Body of pancreas (tissue), 4 donors: Measurements from ENCODE around the gene HDAC11. TPM values are rescaled to one million over a fixed set of nuclear protein-coding genes. Genes with fewer than 3 reads are reported as not detected.
"Not testable (repeated sequence)": the region's sequence is repeated elsewhere in the genome, so short reads cannot be mapped to it uniquely, and the experiment has no call there.

Source experiments
- ATAC-seq: fragments of 150-250 bp; one replicate; pipeline ENCODE4 v1.9.1; 2016
- DNase-seq, 4 donors: peaks; one replicate each; pipeline ENCODE4 v3.0.0-alpha.2; 2019
- H3K27ac ChIP-seq, 4 donors: fragments of 200-600 bp; sonication (generic); 1 replicate in 3 of 4; 2 replicates in 1 of 4; pipeline versions ENCODE4 v1.5.1 to v1.6.1; 2016 to 2019; ENCODE audit warnings: mild to moderate bottlenecking in 1 of 4, mixed read lengths in 1 of 4, moderate library complexity in 1 of 4
- H3K27me3 ChIP-seq, 2 donors: fragments of 200-600 bp; sonication (generic); one replicate each; pipeline ENCODE4 v1.6.0; 2016; ENCODE audit warnings: mild to moderate bottlenecking in 1 of 2
- H3K36me3 ChIP-seq, 2 donors: fragments of 200-600 bp; sonication (generic); replicated peaks in 1 of 2; 2 replicates each; pipeline ENCODE4 v1.5.1; 2016; ENCODE audit warnings: low read depth in 2 of 2; ENCODE audit not compliant: insufficient read depth in 1 of 2
- H3K4me1 ChIP-seq: fragments of 200-600 bp; sonication (generic); one replicate; pipeline ENCODE4 v1.6.0; 2016
- H3K4me3 ChIP-seq, 2 donors: fragments of 200-600 bp; sonication (generic); 1 replicate in 1 of 2; 2 replicates in 1 of 2; pipeline ENCODE4 v1.5.1; 2016 to 2019
- H3K9me3 ChIP-seq, 3 donors: fragments of 200-600 bp; sonication (generic); 1 replicate in 2 of 3; 2 replicates in 1 of 3; pipeline ENCODE4 v1.5.1; 2016
- POLR2A ChIP-seq, 3 donors: fragments of 450-650 bp; IDR thresholded peaks; one replicate each; pipeline ENCODE4 v1.6.1; 2016; ENCODE audit warnings: antibody characterized with exemption in 3 of 3, mild to moderate bottlenecking in 2 of 3
- WGBS, 2 donors: methylation state at CpG; one replicate each; pipeline ENCODE4 v1.1.5; 2017; 5-methylcytosine and 5-hydroxymethylcytosine counted together
- intact Hi-C: fragments of 100-400 bp; cut with DNase I; formaldehyde crosslinking; loops from one replicate; pipeline ENCODE4 v1.15.1; 2023
- total RNA-seq, 2 donors: library from RNA; depleted of rRNA; stranded (reverse); fragments of >200 nt; gene quantifications; one replicate each; pipeline ENCODE4 v1.1.0, GENCODE V29; 2016
- TF ChIP-seq, protein P1 (sequence below), 7 experiments: fragments of 450-650 bp in 4 of 7; fragments of 200-600 bp in 3 of 7; sonication (generic) in 3 of 7; IDR thresholded peaks; one replicate each; pipeline ENCODE4 v1.5.1; 2016 to 2019; ENCODE audit warnings: antibody characterized with exemption in 7 of 7

HDAC11 gene
- total RNA-seq, 2 donors from 2014 or later = 13.8 to 45.4 TPM

DNA sequence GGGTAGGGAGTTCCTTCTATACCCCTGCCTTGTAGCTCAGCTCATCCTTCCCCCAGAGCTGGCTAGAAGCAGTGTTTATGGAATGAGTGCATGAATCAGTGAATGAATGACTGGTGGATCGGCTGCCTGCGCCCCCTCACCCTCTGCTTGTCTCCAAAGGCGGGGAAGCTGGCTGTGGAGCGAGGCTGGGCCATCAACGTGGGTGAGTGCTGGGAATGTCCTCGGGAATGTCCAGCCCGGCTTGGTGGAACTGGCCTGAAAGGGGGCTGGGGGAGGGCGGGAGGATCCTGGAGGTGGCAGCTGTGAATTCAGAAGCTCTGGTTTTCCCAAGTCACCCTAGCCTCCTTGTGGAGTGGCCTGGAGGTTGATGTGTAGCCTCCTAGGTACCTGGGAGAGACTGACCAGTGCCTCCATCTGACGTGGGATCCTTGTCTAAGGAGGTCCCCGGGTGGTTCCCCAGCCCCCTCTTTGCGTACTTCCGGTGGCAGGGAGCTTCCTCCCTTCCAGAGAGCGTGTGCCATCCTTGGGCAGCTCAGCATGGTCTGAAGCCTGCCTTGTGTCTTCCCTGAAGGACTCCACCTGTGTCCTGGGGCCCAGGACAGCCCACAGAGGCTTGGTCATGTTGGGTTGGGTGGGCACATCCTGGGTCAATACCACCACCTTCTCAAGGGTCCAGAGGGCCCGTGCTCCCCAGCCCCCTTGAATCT lies 18.4 kb downstream of the HDAC11 start:
- Histone ChIP-seq H3K4me1 (peaks cover 8% of the 10 kb centered on the region), H3K27ac (no peak overlapping the region), H3K27me3 (no peaks in the 10 kb centered on the region), H3K36me3 (peaks cover 0 to 1% of the 10 kb centered on the region in 2 donors), H3K4me3 (no peak overlapping the region), H3K9me3 (no peaks in the 10 kb centered on the region)
- no peak for ATAC-seq
- TF ChIP-seq POLR2A (IDR thresholded peaks at IDR 0.05) = no peak
- TF ChIP-seq, protein P1, sequence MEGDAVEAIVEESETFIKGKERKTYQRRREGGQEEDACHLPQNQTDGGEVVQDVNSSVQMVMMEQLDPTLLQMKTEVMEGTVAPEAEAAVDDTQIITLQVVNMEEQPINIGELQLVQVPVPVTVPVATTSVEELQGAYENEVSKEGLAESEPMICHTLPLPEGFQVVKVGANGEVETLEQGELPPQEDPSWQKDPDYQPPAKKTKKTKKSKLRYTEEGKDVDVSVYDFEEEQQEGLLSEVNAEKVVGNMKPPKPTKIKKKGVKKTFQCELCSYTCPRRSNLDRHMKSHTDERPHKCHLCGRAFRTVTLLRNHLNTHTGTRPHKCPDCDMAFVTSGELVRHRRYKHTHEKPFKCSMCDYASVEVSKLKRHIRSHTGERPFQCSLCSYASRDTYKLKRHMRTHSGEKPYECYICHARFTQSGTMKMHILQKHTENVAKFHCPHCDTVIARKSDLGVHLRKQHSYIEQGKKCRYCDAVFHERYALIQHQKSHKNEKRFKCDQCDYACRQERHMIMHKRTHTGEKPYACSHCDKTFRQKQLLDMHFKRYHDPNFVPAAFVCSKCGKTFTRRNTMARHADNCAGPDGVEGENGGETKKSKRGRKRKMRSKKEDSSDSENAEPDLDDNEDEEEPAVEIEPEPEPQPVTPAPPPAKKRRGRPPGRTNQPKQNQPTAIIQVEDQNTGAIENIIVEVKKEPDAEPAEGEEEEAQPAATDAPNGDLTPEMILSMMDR (IDR thresholded peaks at IDR 0.05) = no peak
- WGBS, 2 donors = 76 to 96% methylated on average over 5 to 14 of the region's 14 CpGs
- intact Hi-C loops = no loop called here
- peak in 1 of 4 donors; percentile 8 for DNase-seq

DNA sequence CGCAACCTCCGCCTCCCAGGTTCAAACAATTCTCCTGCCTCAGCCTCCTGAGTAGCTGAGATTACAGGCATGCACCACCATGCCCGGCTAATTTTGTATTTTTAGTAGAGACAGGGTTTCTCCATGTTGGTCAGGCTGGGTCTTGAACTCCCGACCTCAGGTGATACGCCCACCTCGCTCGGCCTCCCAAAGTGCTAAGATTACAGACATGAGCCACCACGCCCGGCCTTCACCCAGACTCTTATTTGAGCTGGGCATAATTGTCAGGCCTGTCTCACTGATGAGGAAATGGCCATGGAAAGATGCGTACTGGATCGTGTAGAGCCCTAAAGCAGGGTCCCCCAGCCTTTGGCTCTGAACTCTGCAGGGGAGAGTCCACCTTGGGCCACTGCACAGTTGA lies 19.1 kb downstream of the HDAC11 start:
- H3K4me1 ChIP-seq, H3K27me3 ChIP-seq, H3K27ac ChIP-seq, H3K36me3 ChIP-seq, intact Hi-C loops, H3K9me3 ChIP-seq, H3K4me3 ChIP-seq, ATAC-seq: not testable (repeated sequence)
- DNase-seq = peak in 1 of 4 donors; percentile 4
- 89 to 91% methylated on average over 9 of the region's 11 CpGs for whole genome bisulfite sequencing, 2 donors

DNA sequence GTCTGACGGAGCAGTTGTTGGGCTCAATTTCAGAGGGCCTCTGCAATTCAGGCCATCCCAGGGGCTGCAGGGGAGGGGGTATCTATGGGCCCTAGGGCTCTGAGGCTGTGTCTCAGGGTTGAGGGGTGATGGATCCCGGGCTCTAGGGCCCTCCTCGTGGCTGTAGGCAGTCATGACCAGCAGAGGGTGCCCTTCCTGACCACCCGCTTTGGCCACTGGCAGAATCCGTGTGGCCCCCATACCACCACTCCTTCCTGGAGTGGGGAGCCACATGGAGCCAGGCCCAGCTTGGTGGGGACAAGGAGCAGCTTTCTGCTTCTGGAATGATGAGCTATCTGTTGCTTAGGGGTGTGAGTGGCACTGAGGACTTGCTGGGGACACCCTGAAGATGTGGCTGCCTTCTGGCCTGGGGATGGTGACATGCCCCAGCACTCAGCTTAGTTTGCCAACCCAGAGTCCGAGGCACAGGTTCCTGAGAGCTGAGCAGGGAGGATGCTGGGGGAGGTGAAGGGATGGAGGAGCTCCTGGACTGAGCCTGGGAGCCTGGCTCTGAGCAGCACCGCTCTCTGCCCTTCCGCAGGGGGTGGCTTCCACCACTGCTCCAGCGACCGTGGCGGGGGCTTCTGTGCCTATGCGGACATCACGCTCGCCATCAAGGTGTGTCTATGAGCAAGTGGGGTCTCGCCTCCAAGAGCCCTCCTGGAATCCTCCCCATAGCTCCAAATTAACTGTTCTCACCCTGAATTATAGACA lies 20.2 kb downstream of the HDAC11 start:
- Histone ChIP-seq H3K27ac (no peak overlapping the region), H3K9me3 (no peaks in the 10 kb centered on the region), H3K36me3 (peaks cover 0 to 1% of the 10 kb centered on the region in 2 donors), H3K27me3 (no peaks in the 10 kb centered on the region), H3K4me1 (peaks cover 8% of the 10 kb centered on the region), H3K4me3 (no peak overlapping the region)
- WGBS, 2 donors = 84 to 95% methylated on average over 10 to 15 of the region's 15 CpGs
- DNase-seq (peak in 1 of 4 donors; percentile 16), ATAC-seq (no peak)
- no peak for TF ChIP-seq POLR2A (IDR thresholded peaks at IDR 0.05)
- TF ChIP-seq, protein P1 (IDR thresholded peaks at IDR 0.05) = peak in 5 of 7 experiments; percentile 7 to 21 (median 20)
- intact Hi-C loops = no loop called here

DNA sequence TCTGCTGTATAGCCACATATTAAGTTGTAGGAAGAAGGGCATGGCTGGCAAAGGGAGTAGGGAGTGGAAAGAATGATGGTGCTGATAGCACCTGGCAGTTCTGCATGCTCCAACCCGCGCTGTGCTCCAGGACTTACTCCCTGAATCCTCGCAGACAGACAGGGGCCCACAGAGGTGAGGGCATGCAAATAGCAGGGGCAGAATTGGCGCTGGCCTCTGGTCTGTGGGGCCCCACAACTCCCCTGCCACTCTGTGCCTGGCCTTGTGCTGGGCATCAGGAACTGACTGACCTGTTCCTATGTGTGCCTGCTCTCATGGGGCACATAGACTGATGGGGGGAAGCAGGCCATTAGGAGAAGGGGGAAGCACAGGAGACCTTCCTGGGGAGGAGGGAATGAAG lies 20.9 kb downstream of the HDAC11 start:
- intact Hi-C loops = no loop called here
- no peak for ATAC-seq
- Histone ChIP-seq H3K27me3 (no peaks in the 10 kb centered on the region), H3K9me3 (no peaks in the 10 kb centered on the region), H3K27ac (no peak overlapping the region), H3K4me1 (peaks cover 7% of the 10 kb centered on the region), H3K36me3 (peaks cover 0 to 1% of the 10 kb centered on the region in 2 donors), H3K4me3 (no peak overlapping the region)
- DNase-seq = peak in 1 of 4 donors; percentile 6
- TF ChIP-seq, protein P1 (IDR thresholded peaks at IDR 0.05) = no peak
- TF ChIP-seq POLR2A (IDR thresholded peaks at IDR 0.05) = no peak
- 91 to 93% methylated on average over 4 of the region's 4 CpGs for WGBS, 2 donors

DNA sequence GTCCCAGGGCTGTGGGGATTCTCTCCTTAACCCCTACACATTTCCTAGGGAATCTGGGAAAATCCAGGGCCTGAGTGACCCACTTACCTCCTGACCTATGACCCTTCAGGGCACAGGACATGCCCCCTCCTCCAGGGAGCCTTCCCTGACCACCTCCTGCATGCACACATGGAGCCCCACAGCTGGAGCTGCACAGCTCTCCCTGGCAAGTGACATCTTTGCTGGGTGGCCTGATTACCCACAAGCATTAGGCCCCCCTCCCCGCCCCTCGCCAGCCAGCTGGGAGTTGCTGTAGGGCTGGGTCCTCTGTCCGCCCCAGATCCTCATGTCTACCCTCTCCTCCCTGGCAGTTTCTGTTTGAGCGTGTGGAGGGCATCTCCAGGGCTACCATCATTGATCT lies 21.4 kb downstream of the HDAC11 start:
- TF ChIP-seq, protein P1 (IDR thresholded peaks at IDR 0.05) = no peak
- no peak for TF ChIP-seq POLR2A (IDR thresholded peaks at IDR 0.05)
- H3K27ac ChIP-seq = no peak overlapping the region
- H3K27me3 ChIP-seq = no peaks in the 10 kb centered on the region
- no peak overlapping the region for H3K4me3 ChIP-seq
- H3K9me3 ChIP-seq = no peaks in the 10 kb centered on the region
- ATAC-seq (no peak), DNase-seq (no peak)
- WGBS, 2 donors = 93 to 96% methylated on average over 4 of the region's 4 CpGs
- intact Hi-C loops = no loop called here
- H3K4me1 ChIP-seq = peaks cover 2% of the 10 kb centered on the region
- peaks cover 0 to 1% of the 10 kb centered on the region in 2 donors for H3K36me3 ChIP-seq
